Vagina (tissue), 2 donors: Measurements from ENCODE around the gene POU6F2. TPM values are rescaled to one million over a fixed set of nuclear protein-coding genes. Genes with fewer than 3 reads are reported as not detected.

ENCODE experiments used
- DNase-seq, 2 donors: peaks; one replicate each; pipeline ENCODE4 v3.0.0-alpha.2; 2017; ENCODE audit errors: extremely low spot score in 2 of 2
- H3K27ac ChIP-seq: fragments of 200-600 bp; sonication (generic); one replicate; pipeline ENCODE4 v1.5.1; 2019
- H3K27me3 ChIP-seq: fragments of 200-600 bp; sonication (generic); one replicate; pipeline ENCODE4 v1.5.1; 2019
- H3K36me3 ChIP-seq, 2 donors: fragments of 200-600 bp; sonication (generic); one replicate each; pipeline ENCODE4 v1.5.1; 2017 to 2019
- H3K4me1 ChIP-seq: fragments of 200-600 bp; sonication (generic); one replicate; pipeline ENCODE4 v1.5.1; 2019
- H3K4me3 ChIP-seq, 2 donors: fragments of 200-600 bp; sonication (generic); 1 replicate in 1 of 2; 2 replicates in 1 of 2; pipeline ENCODE4 v1.5.1; 2016 to 2019
- H3K9me3 ChIP-seq: fragments of 200-600 bp; sonication (generic); one replicate; pipeline ENCODE4 v1.5.1; 2019
- CTCF ChIP-seq, 3 experiments: fragments of 450-650 bp in 2 of 3; fragments of 200-600 bp in 1 of 3; sonication (generic) in 1 of 3; IDR thresholded peaks; one replicate each; pipeline ENCODE4 v1.5.1; 2017 to 2019; ENCODE audit warnings: antibody characterized with exemption in 3 of 3, mild to moderate bottlenecking in 2 of 3, moderate library complexity in 2 of 3
- POLR2A ChIP-seq, 2 donors: fragments of 450-650 bp; IDR thresholded peaks; one replicate each; pipeline ENCODE4 v1.6.1; 2017; ENCODE audit warnings: antibody characterized with exemption in 2 of 2, mild to moderate bottlenecking in 2 of 2, moderate library complexity in 2 of 2
- POLR2AphosphoS5 ChIP-seq, 2 donors: sonication (generic); formaldehyde crosslinking; IDR thresholded peaks; one replicate each; pipeline ENCODE4 v1.9.0; 2017; ENCODE audit warnings: antibody characterized with exemption in 2 of 2, mild to moderate bottlenecking in 2 of 2, low read depth in 1 of 2; ENCODE audit not compliant: insufficient read depth in 1 of 2
- intact Hi-C: fragments of 100-400 bp; cut with DNase I; formaldehyde crosslinking; loops from one replicate; pipeline ENCODE4 v1.15.1; 2023
- total RNA-seq: library from RNA; depleted of rRNA; stranded (reverse); fragments of >200 nt; gene quantifications from one replicate; pipeline ENCODE4 v1.2.3, GENCODE V29; 2016

The POU6F2 gene
- total RNA-seq, 1 donor from 2014 or later: not detected

DNA sequence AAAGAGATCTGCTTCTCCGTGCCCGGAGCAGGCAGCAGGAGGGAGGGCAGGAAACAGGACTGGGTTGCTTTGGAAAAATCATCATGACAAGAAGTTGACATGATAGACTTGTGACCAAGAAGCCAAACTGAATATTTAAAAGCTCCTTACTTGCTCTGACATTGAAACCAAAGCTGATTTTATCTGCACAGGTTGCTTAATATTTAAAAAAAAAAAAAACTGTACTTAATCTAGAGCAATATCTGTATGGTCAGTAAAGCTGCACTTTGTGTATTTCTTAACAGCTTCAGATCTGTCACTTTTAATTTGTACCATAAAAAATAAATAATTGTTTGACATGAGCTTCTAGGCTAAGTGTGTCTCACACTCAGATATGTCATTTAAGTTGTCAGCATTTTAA lies 490.6 kb downstream of the POU6F2 start:
- TF ChIP-seq POLR2A (IDR thresholded peaks at IDR 0.05) (no peak), POLR2AphosphoS5 (IDR thresholded peaks at IDR 0.05; ENCODE audit: insufficient read depth in 1 of 2, low read depth in 1 of 2) (no peak), CTCF (IDR thresholded peaks at IDR 0.05) (no peak)
- intact Hi-C loops: no loop called here
- no peak for DNase-seq
- Histone ChIP-seq H3K9me3 (no peaks in the 10 kb centered on the region), H3K4me1 (no peaks in the 10 kb centered on the region), H3K27ac (no peak overlapping the region), H3K27me3 (no peaks in the 10 kb centered on the region), H3K36me3 (no peaks in the 10 kb centered on the region), H3K4me3 (no peak overlapping the region)

- H3K9me3 ChIP-seq: no peaks in the 10 kb centered on the region
- H3K4me1 ChIP-seq: no peaks in the 10 kb centered on the region
- intact Hi-C loops: no loop called here
- no peaks in the 10 kb centered on the region for H3K36me3 ChIP-seq
- no peak for DNase-seq
- H3K27me3 ChIP-seq: no peaks in the 10 kb centered on the region
- TF ChIP-seq CTCF (IDR thresholded peaks at IDR 0.05) (no peak), POLR2AphosphoS5 (IDR thresholded peaks at IDR 0.05; ENCODE audit: insufficient read depth in 1 of 2, low read depth in 1 of 2) (no peak), POLR2A (IDR thresholded peaks at IDR 0.05) (no peak)
- H3K27ac ChIP-seq: no peak overlapping the region
- no peak overlapping the region for H3K4me3 ChIP-seq
Observed at GRCh38 chr7:39468808-39469374, 491.2 kb downstream of the POU6F2 start.

DNA sequence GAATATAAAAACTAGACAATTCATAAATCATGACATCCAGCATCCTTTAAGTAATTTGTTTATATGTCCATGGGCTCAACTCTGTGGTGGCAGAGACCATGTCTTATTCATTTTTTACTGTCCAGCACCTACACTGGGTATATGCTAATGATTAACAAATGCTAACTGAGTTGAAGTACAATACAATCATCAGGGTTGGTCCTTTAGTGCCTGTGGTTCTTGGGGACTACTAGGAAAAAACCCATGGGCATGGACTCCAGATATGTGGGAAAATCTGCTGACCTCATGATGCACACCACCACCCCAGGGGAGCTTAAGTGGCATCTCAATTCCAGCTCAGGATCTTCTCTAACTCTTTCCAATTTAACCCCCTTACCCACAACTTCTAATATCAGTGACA lies 503.2 kb downstream of the POU6F2 start:
- no peak for DNase-seq
- Histone ChIP-seq H3K4me1 (no peaks in the 10 kb centered on the region), H3K36me3 (no peaks in the 10 kb centered on the region), H3K27me3 (no peaks in the 10 kb centered on the region), H3K9me3 (no peaks in the 10 kb centered on the region), H3K4me3 (no peak overlapping the region), H3K27ac (no peak overlapping the region)
- TF ChIP-seq CTCF (IDR thresholded peaks at IDR 0.05) (no peak), POLR2A (IDR thresholded peaks at IDR 0.05) (no peak), POLR2AphosphoS5 (IDR thresholded peaks at IDR 0.05; ENCODE audit: insufficient read depth in 1 of 2, low read depth in 1 of 2) (no peak)
- intact Hi-C loops: no loop called here

- Histone ChIP-seq H3K4me1 (no peaks in the 10 kb centered on the region), H3K27me3 (no peaks in the 10 kb centered on the region), H3K27ac (no peak overlapping the region), H3K4me3 (no peak overlapping the region), H3K9me3 (no peaks in the 10 kb centered on the region), H3K36me3 (no peaks in the 10 kb centered on the region)
- intact Hi-C loops: no loop called here
- no peak for TF ChIP-seq CTCF (IDR thresholded peaks at IDR 0.05)
- no peak for TF ChIP-seq POLR2AphosphoS5 (IDR thresholded peaks at IDR 0.05; ENCODE audit: insufficient read depth in 1 of 2, low read depth in 1 of 2)
- no peak for TF ChIP-seq POLR2A (IDR thresholded peaks at IDR 0.05)
- no peak for DNase-seq
Observed at GRCh38 chr7:39488467-39489393, 511.0 kb downstream of the POU6F2 start.

- TF ChIP-seq POLR2A (IDR thresholded peaks at IDR 0.05) (no peak), POLR2AphosphoS5 (IDR thresholded peaks at IDR 0.05; ENCODE audit: insufficient read depth in 1 of 2, low read depth in 1 of 2) (no peak), CTCF (IDR thresholded peaks at IDR 0.05) (no peak)
- Histone ChIP-seq H3K4me1 (no peaks in the 10 kb centered on the region), H3K9me3 (no peaks in the 10 kb centered on the region), H3K27me3 (no peaks in the 10 kb centered on the region), H3K27ac (no peak overlapping the region), H3K4me3 (no peak overlapping the region), H3K36me3 (no peaks in the 10 kb centered on the region)
- intact Hi-C loops: no loop called here
- no peak for DNase-seq
Observed at GRCh38 chr7:39490296-39490695, 512.6 kb downstream of the POU6F2 start.
